Neuronal stem cell (in vitro differentiated cells): Measurements from ENCODE around the gene DGKD.

Experiments used
- DNase-seq: peaks from one replicate; pipeline ENCODE4 v3.0.0-alpha.2; 2013; ENCODE audit warnings: low spot score
- H2AFZ ChIP-seq: one replicate; pipeline ENCODE4 v1.6.1; 2013; ENCODE audit warnings: mild to moderate bottlenecking, low read length, inconsistent platforms
- H2AK5ac ChIP-seq: 2 replicates; pipeline ENCODE4 v1.6.1; 2013; ENCODE audit warnings: low read depth, mild to moderate bottlenecking, inconsistent platforms, low read length, moderate library complexity, mixed read lengths
- H2BK120ac ChIP-seq: 2 replicates; pipeline ENCODE4 v1.6.1; 2013; ENCODE audit warnings: low read depth, mild to moderate bottlenecking, inconsistent platforms, low read length, moderate library complexity, mixed read lengths
- H2BK12ac ChIP-seq: one replicate; pipeline ENCODE4 v1.6.1; 2013; ENCODE audit warnings: low read length, inconsistent platforms
- H2BK15ac ChIP-seq: 2 replicates; pipeline ENCODE4 v1.6.1; 2013; ENCODE audit warnings: mild to moderate bottlenecking, low read length, inconsistent platforms, mixed read lengths
- H2BK5ac ChIP-seq: one replicate; pipeline ENCODE4 v1.6.1; 2013; ENCODE audit warnings: inconsistent platforms, mild to moderate bottlenecking, low read length, moderate library complexity
- H3K14ac ChIP-seq: one replicate; pipeline ENCODE4 v1.6.1; 2013; ENCODE audit warnings: low read length, inconsistent platforms
- H3K18ac ChIP-seq: 2 replicates; pipeline ENCODE4 v1.6.1; 2013; ENCODE audit warnings: low read length, inconsistent platforms
- H3K23ac ChIP-seq: 2 replicates; pipeline ENCODE4 v1.6.1; 2013; ENCODE audit warnings: low read depth, mild to moderate bottlenecking, mixed read lengths, low read length, inconsistent platforms; ENCODE audit not compliant: poor library complexity
- H3K27ac ChIP-seq: replicated peaks from 3 replicates; pipeline ENCODE4 v1.5.1; 2013; ENCODE audit warnings: low read length, inconsistent platforms
- H3K27me3 ChIP-seq, 3 experiments: 2 replicates each; pipeline ENCODE4 v1.6.1; 2013; ENCODE audit warnings: low read length in 3 of 3, mild to moderate bottlenecking in 2 of 3, inconsistent platforms in 1 of 3, low read depth in 1 of 3, mixed read lengths in 1 of 3, moderate library complexity in 1 of 3; ENCODE audit not compliant: control insufficient read depth in 3 of 3, insufficient read depth in 3 of 3
- H3K36me3 ChIP-seq, 2 donors: replicated peaks in 1 of 2; 2 replicates each; pipeline ENCODE4 v1.6.1; 2013; ENCODE audit warnings: low read length in 2 of 2; ENCODE audit not compliant: control insufficient read depth in 2 of 2, insufficient read depth in 2 of 2
- H3K4ac ChIP-seq: 2 replicates; pipeline ENCODE4 v1.6.1; 2013; ENCODE audit warnings: inconsistent platforms, mild to moderate bottlenecking, low read length, moderate library complexity
- H3K4me1 ChIP-seq, 2 donors: 1 replicate in 1 of 2; 2 replicates in 1 of 2; pipeline ENCODE4 v1.6.1; 2013; ENCODE audit warnings: low read length in 2 of 2, low read depth in 1 of 2; ENCODE audit not compliant: control insufficient read depth in 2 of 2, insufficient read depth in 1 of 2
- H3K4me2 ChIP-seq: one replicate; pipeline ENCODE4 v1.6.1; 2013; ENCODE audit warnings: mild to moderate bottlenecking, low read length, inconsistent platforms; ENCODE audit not compliant: insufficient read depth, poor library complexity, severe bottlenecking
- H3K4me3 ChIP-seq, 2 donors: 2 replicates each; pipeline ENCODE4 v1.5.1; 2013; ENCODE audit warnings: low read length in 2 of 2, mild to moderate bottlenecking in 2 of 2, inconsistent platforms in 1 of 2, moderate library complexity in 1 of 2
- H3K79me1 ChIP-seq: one replicate; pipeline ENCODE4 v1.6.1; 2013; ENCODE audit warnings: low read depth, mild to moderate bottlenecking, inconsistent platforms, low read length, moderate library complexity
- H3K9ac ChIP-seq: one replicate; pipeline ENCODE4 v1.6.1; 2013; ENCODE audit warnings: mild to moderate bottlenecking, low read depth, low read length, inconsistent platforms; ENCODE audit not compliant: poor library complexity
- H3K9me3 ChIP-seq, 2 donors: replicated peaks in 1 of 2; 2 replicates each; pipeline versions ENCODE3 to v1.6.1; 2013; ENCODE audit warnings: low read length in 2 of 2, mild to moderate bottlenecking in 2 of 2, inconsistent platforms in 1 of 2, low read depth in 1 of 2, mixed read lengths in 1 of 2, moderate library complexity in 1 of 2; ENCODE audit not compliant: control insufficient read depth in 2 of 2, insufficient read depth in 1 of 2
- H4K8ac ChIP-seq: one replicate; pipeline ENCODE4 v1.6.1; 2013; ENCODE audit warnings: low read depth, mild to moderate bottlenecking, inconsistent platforms, low read length, moderate library complexity
- H4K91ac ChIP-seq: one replicate; pipeline ENCODE4 v1.6.1; 2013; ENCODE audit warnings: low read length, low read depth, mild to moderate bottlenecking, inconsistent platforms; ENCODE audit not compliant: poor library complexity
- WGBS, 2 donors: extraction: QIAGEN DNeasy Blood & Tissue Kit; methylation state at CpG; one replicate each; pipeline ENCODE4 v1.1.7; 2013; ENCODE audit warnings: missing lambda C conversion rate in 2 of 2, mixed read lengths in 1 of 2; ENCODE audit not compliant: insufficient read length in 2 of 2, insufficient replicate concordance in 1 of 2; ENCODE audit errors: extremely low coverage in 2 of 2; 5-methylcytosine and 5-hydroxymethylcytosine counted together

The DGKD gene

DNA sequence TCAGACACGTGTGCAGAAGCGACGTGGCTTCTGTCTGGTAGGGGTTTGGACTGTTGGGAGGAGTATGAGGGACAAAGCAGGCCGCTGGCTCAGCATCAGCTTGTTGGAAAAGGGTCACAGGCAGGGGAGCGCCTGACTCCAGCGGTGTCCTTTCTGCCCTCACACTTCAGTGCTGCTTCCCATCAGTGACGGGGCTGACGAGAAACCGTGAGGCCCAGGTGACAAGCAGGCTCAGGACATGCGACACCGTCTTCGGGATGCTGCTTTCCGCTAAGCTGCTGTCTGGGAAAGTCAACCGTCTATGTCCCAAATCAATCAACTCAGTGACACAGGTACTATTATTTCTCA is 121.7 kb downstream of the DGKD start:
- no peak overlapping the region for H3K9ac ChIP-seq
- no peak overlapping the region for H3K18ac ChIP-seq
- H4K91ac ChIP-seq: no peak overlapping the region
- H3K9me3 ChIP-seq: no peaks in the 10 kb centered on the region
- no peak overlapping the region for H2AFZ ChIP-seq
- H2BK5ac ChIP-seq: no peak overlapping the region
- H3K4me2 ChIP-seq: no peak overlapping the region
- peaks cover 2% of the 10 kb centered on the region for H3K79me1 ChIP-seq
- H3K4me1 ChIP-seq: no peaks in the 10 kb centered on the region
- H4K8ac ChIP-seq: no peak overlapping the region
- no peak overlapping the region for H2BK120ac ChIP-seq
- H3K4ac ChIP-seq: no peak overlapping the region
- H2BK15ac ChIP-seq: no peak overlapping the region
- no CpG with 5 or more reads among the region's 14 CpGs for WGBS, 2 donors
- DNase-seq: no peak
- H3K14ac ChIP-seq: peak overlapping the region; percentile 5
- H3K23ac ChIP-seq: no peak overlapping the region
- no peaks in the 10 kb centered on the region for H3K27me3 ChIP-seq
- no peak overlapping the region for H3K27ac ChIP-seq
- H3K4me3 ChIP-seq: no peak overlapping the region
- no peak overlapping the region for H2AK5ac ChIP-seq
- H2BK12ac ChIP-seq: no peak overlapping the region
- peaks cover 3 to 21% of the 10 kb centered on the region in 2 donors for H3K36me3 ChIP-seq

DNA sequence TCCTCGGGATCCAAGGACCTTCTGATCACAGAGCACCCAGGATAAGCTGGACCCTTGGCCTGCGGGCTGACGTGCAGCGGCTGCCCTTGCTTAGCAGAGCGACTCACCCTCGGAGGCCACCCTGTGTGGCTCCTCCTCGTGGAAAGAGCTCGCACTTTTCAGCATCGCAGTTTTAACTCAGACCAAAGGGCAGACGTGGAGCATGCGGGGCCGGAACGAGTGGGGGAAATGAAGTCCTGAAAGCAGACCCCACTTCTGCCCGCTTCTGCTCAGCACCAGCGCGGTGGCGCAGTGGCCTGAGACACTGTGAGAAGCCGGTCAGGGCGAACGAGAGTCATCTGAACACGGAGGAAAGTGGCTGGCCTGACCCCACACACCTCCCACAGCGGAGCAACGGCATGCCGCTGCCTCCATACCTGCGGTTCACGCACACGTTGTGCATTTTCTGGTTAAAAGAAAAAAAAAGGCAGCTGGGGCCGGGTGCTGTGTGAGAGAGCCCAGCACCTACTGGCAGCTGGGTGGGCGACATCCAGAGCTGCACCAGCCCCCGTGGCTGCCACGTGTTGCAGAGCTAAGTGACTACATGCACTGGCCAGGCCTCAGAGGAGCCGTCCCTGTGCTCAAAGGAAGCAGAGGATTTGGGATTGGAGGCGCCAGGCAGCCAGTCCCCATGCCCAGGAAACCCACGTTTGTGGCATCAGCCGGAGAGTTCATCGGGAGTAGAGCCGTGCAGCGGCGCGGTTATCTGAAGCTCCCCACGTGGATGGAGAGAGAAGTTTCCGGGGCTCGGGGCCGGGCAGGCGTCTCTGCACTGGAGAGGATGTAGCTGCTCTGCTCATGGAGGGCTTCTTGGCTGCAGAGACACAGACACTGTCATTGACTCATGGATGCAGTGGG is 122.6 kb downstream of the DGKD start:
- Histone ChIP-seq H2BK12ac (no peak overlapping the region), H4K91ac (no peak overlapping the region), H3K9me3 (no peaks in the 10 kb centered on the region), H3K14ac (no peak overlapping the region), H3K79me1 (peaks cover 2% of the 10 kb centered on the region), H2BK15ac (no peak overlapping the region), H3K18ac (peak overlapping the region; percentile 81), H2AFZ (no peak overlapping the region), H3K36me3 (peaks cover 3 to 28% of the 10 kb centered on the region in 2 donors), H3K4me1 (no peaks in the 10 kb centered on the region), H2AK5ac (no peak overlapping the region), H3K9ac (no peak overlapping the region), H2BK120ac (no peak overlapping the region), H3K4ac (no peak overlapping the region), H3K4me2 (no peak overlapping the region), H3K4me3 (no peak overlapping the region), H4K8ac (no peak overlapping the region), H3K27me3 (no peaks in the 10 kb centered on the region), H3K23ac (peak overlapping the region; percentile 62), H3K27ac (no peak overlapping the region), H2BK5ac (no peak overlapping the region)
- no peak for DNase-seq
- WGBS, 2 donors: no CpG with 5 or more reads among the region's 45 CpGs

- H3K14ac ChIP-seq: no peak overlapping the region
- no peak overlapping the region for H4K8ac ChIP-seq
- no peak for DNase-seq
- peaks cover 2% of the 10 kb centered on the region for H3K79me1 ChIP-seq
- no peak overlapping the region for H3K23ac ChIP-seq
- no peak overlapping the region for H3K4me3 ChIP-seq
- H3K9ac ChIP-seq: peak overlapping the region; percentile 7
- WGBS, 2 donors: no CpG with 5 or more reads among the region's 29 CpGs
- H3K36me3 ChIP-seq: peaks cover 6 to 30% of the 10 kb centered on the region in 2 donors
- H3K4me1 ChIP-seq: no peaks in the 10 kb centered on the region
- no peak overlapping the region for H4K91ac ChIP-seq
- no peak overlapping the region for H2AK5ac ChIP-seq
- H2AFZ ChIP-seq: no peak overlapping the region
- no peak overlapping the region for H2BK15ac ChIP-seq
- H3K27me3 ChIP-seq: no peaks in the 10 kb centered on the region
- H3K18ac ChIP-seq: peak overlapping the region; percentile 23
- no peak overlapping the region for H3K4me2 ChIP-seq
- H3K4ac ChIP-seq: no peak overlapping the region
- H2BK12ac ChIP-seq: no peak overlapping the region
- no peak overlapping the region for H2BK120ac ChIP-seq
- H3K9me3 ChIP-seq: peaks cover 2 to 3% of the 10 kb centered on the region in 2 donors
- no peak overlapping the region for H2BK5ac ChIP-seq
- no peak overlapping the region for H3K27ac ChIP-seq
Observed at GRCh38 chr2:233477548-233478433, 123.5 kb downstream of the DGKD start.
